HL-60 (cell line): ENCODE results near the gene EPHA4.

Experiments used
- DNase-seq, 2 experiments: peaks; one replicate each; pipeline ENCODE4 v3.0.0-alpha.2; 2010 to 2020; ENCODE audit warnings: low read depth in 1 of 2, low spot score in 1 of 2
- H3K27ac ChIP-seq: fragments of 250-450 bp; sonication (Bioruptor Pico); replicated peaks from 2 replicates; pipeline ENCODE4 v1.5.1; 2020; ENCODE audit warnings: mild to moderate bottlenecking, moderate library complexity
- H3K27me3 ChIP-seq: fragments of 250-450 bp; sonication (Bioruptor Pico); 2 replicates; pipeline ENCODE4 v1.5.1; 2021; ENCODE audit warnings: mild to moderate bottlenecking, moderate library complexity; ENCODE audit not compliant: insufficient read depth, poor library complexity, severe bottlenecking
- H3K4me3 ChIP-seq: replicated peaks from 2 replicates; pipeline ENCODE4 v1.5.1; 2011; ENCODE audit warnings: mild to moderate bottlenecking, control low read depth, low read length; ENCODE audit not compliant: insufficient read depth
- CTCF ChIP-seq: IDR thresholded peaks from one replicate; pipeline ENCODE4 v1.5.1; 2011; ENCODE audit warnings: low read length, control low read depth, inconsistent platforms; ENCODE audit not compliant: insufficient read depth
- GABPA ChIP-seq: IDR thresholded peaks from 2 replicates; pipeline ENCODE4 v1.6.1; 2012; ENCODE audit warnings: low read depth
- POLR2AphosphoS5 ChIP-seq: IDR thresholded peaks from 2 replicates; pipeline ENCODE4 v1.6.1; 2012; ENCODE audit warnings: low read depth
- REST ChIP-seq: IDR thresholded peaks from 2 replicates; pipeline ENCODE4 v1.6.1; 2012; ENCODE audit warnings: low read depth; ENCODE audit not compliant: insufficient replicate concordance
- SPI1 ChIP-seq: IDR thresholded peaks from 2 replicates; pipeline ENCODE4 v1.6.1; 2012; ENCODE audit warnings: low read depth, mild to moderate bottlenecking, borderline replicate concordance

EPHA4 gene

GRCh38 chr2:221402072-221402471 is 170.0 kb downstream of the EPHA4 start:
- H3K27ac ChIP-seq, result no peak overlapping the region
- H3K4me3 ChIP-seq, result no peak overlapping the region
- no peak for DNase-seq
- no peaks in the 10 kb centered on the region for H3K27me3 ChIP-seq
- TF ChIP-seq REST, result no peak

GRCh38 chr2:221400411-221400810 is 171.7 kb downstream of the EPHA4 start:
- no peak overlapping the region for H3K27ac ChIP-seq
- no peak for DNase-seq
- H3K27me3 ChIP-seq, result no peaks in the 10 kb centered on the region
- H3K4me3 ChIP-seq, result no peak overlapping the region
- TF ChIP-seq SPI1, result no peak

- TF ChIP-seq GABPA (no peak), CTCF (no peak), POLR2AphosphoS5 (no peak), REST (no peak), SPI1 (no peak)
- Histone ChIP-seq H3K4me3 (no peak overlapping the region), H3K27ac (no peak overlapping the region), H3K27me3 (no peaks in the 10 kb centered on the region)
- DNase-seq, result no peak
Measured at GRCh38 chr2:221399183-221399582, 172.9 kb downstream of the EPHA4 start.

GRCh38 chr2:221397187-221397586 is 174.9 kb downstream of the EPHA4 start:
- H3K4me3 ChIP-seq, result no peak overlapping the region
- no peak for DNase-seq
- H3K27ac ChIP-seq, result no peak overlapping the region
- H3K27me3 ChIP-seq, result no peaks in the 10 kb centered on the region
- TF ChIP-seq SPI1 (no peak), CTCF (no peak), REST (no peak), POLR2AphosphoS5 (no peak), GABPA (no peak)
